ENCODE results near the gene ING1. TPM values are rescaled to one million over a fixed set of nuclear protein-coding genes. Genes with fewer than 3 reads are reported as not detected.

ING1 gene
- total RNA-seq, 2 donors from 2014 or later = 23.2 to 23.6 TPM

DNA sequence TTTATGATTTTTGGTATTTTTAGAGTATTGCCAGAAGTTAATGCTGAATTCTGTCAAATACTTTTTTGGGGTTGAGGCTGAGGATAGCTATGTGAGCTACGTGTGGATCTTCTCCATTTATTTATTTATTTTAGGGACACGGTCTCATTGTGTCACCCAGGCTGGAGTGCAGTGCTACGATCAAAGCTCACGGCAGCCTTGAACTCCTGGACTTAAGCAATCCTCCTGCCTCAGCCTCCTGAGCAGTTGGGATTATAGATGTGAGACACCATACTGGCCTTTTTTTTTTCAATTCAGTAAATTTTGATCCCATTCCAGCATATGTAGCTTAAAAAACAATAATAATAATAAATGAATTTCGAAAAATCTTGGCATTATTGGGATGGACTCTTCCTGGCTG is 21.1 kb downstream of the ING1 start:
- H3K4me1 Mint-ChIP-seq = no peaks in the 10 kb centered on the region
- H3K36me3 ChIP-seq (ENCODE audit: control insufficient read depth, insufficient read depth, low read length) = no peaks in the 10 kb centered on the region
- H3K36me3 Mint-ChIP-seq (ENCODE audit: low read depth) = peaks cover 9% of the 10 kb centered on the region
- DNase-seq = no peak
- H3K4me3 Mint-ChIP-seq = no peak overlapping the region
- H3K27ac Mint-ChIP-seq = no peak overlapping the region
- peaks cover 11% of the 10 kb centered on the region for H3K4me1 ChIP-seq (ENCODE audit: control insufficient read depth, insufficient read depth, low read length)
- H3K27ac ChIP-seq (ENCODE audit: low read depth, low read length) = no peak overlapping the region
- no peaks in the 10 kb centered on the region for H3K27me3 Mint-ChIP-seq (ENCODE audit: insufficient read depth)
- H3K9me3 Mint-ChIP-seq = peaks cover 22% of the 10 kb centered on the region
- H3K4me3 ChIP-seq (ENCODE audit: low read length) = no peak overlapping the region
- H3K9ac ChIP-seq (ENCODE audit: extremely low read depth, low read length, poor library complexity, severe bottlenecking) = no peak overlapping the region
- 97 to 100% methylated on average over 3 to 5 of the region's 5 CpGs for WGBS, 2 experiments (ENCODE audit: insufficient coverage in 1 of 2, insufficient read length in 1 of 2)
- H3K27me3 ChIP-seq (ENCODE audit: control insufficient read depth, insufficient read depth, low read length, poor library complexity, severe bottlenecking) = no peaks in the 10 kb centered on the region
- peaks cover 11% of the 10 kb centered on the region for H3K9me3 ChIP-seq (ENCODE audit: control insufficient read depth, low read length)
- TF ChIP-seq, protein P1, sequence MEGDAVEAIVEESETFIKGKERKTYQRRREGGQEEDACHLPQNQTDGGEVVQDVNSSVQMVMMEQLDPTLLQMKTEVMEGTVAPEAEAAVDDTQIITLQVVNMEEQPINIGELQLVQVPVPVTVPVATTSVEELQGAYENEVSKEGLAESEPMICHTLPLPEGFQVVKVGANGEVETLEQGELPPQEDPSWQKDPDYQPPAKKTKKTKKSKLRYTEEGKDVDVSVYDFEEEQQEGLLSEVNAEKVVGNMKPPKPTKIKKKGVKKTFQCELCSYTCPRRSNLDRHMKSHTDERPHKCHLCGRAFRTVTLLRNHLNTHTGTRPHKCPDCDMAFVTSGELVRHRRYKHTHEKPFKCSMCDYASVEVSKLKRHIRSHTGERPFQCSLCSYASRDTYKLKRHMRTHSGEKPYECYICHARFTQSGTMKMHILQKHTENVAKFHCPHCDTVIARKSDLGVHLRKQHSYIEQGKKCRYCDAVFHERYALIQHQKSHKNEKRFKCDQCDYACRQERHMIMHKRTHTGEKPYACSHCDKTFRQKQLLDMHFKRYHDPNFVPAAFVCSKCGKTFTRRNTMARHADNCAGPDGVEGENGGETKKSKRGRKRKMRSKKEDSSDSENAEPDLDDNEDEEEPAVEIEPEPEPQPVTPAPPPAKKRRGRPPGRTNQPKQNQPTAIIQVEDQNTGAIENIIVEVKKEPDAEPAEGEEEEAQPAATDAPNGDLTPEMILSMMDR (conservative IDR thresholded peaks at IDR 0.05) = no peak

DNA sequence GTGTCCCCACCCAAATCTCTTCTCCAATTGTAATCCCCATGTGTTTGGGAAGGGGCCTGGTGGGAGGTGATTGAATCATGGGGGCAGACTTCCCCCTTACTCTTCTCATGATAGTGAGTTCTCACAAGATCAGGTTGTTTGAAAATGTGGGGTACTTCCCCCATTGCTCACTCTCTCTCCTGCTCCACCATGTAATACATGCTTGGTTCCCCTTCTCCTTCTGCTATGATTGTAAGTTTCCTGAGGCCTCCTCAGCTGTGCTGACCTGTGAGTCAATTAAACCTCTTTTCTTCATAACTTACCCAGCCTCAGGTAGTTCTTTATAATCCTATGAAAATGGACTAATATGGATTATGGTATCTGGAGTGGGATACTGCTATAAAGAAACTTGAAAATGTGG is 24.1 kb downstream of the ING1 start:
- H3K27ac Mint-ChIP-seq = no peak overlapping the region
- Histone ChIP-seq H3K36me3 (ENCODE audit: control insufficient read depth, insufficient read depth, low read length) (no peaks in the 10 kb centered on the region), H3K27me3 (ENCODE audit: control insufficient read depth, insufficient read depth, low read length, poor library complexity, severe bottlenecking) (no peaks in the 10 kb centered on the region), H3K4me3 (ENCODE audit: low read length) (no peak overlapping the region), H3K27ac (ENCODE audit: low read depth, low read length) (no peak overlapping the region), H3K9me3 (ENCODE audit: control insufficient read depth, low read length) (peaks cover 23% of the 10 kb centered on the region), H3K4me1 (ENCODE audit: control insufficient read depth, insufficient read depth, low read length) (no peaks in the 10 kb centered on the region), H3K9ac (ENCODE audit: extremely low read depth, low read length, poor library complexity, severe bottlenecking) (no peak overlapping the region)
- TF ChIP-seq, protein P1 (conservative IDR thresholded peaks at IDR 0.05) = no peak
- H3K4me1 Mint-ChIP-seq = no peaks in the 10 kb centered on the region
- H3K36me3 Mint-ChIP-seq (ENCODE audit: low read depth) = peaks cover 9% of the 10 kb centered on the region
- peaks cover 38% of the 10 kb centered on the region for H3K9me3 Mint-ChIP-seq
- DNase-seq = no peak
- H3K27me3 Mint-ChIP-seq (ENCODE audit: insufficient read depth) = no peaks in the 10 kb centered on the region
- H3K4me3 Mint-ChIP-seq = no peak overlapping the region

DNA sequence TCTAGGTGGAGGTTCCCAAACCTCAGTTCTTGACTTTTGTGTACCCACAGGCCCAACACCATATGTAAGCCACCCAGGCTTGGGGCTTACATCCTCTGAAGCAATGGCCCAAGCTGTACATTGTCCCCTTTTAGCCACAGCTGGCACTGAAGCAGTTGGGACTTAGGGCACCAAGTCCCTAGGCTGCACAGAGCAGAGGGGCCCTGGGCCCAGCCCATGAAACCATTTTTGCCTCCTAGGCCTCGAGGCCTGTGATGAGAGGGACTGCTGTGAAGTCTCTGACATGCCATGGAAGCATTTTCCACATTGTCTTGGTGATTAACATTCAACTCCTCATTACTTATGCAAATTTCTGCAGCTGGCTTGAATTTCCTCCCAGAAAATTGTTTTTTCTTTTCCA is 30.2 kb downstream of the ING1 start:
- Histone ChIP-seq H3K4me1 (ENCODE audit: control insufficient read depth, insufficient read depth, low read length) (no peaks in the 10 kb centered on the region), H3K36me3 (ENCODE audit: control insufficient read depth, insufficient read depth, low read length) (no peaks in the 10 kb centered on the region), H3K27me3 (ENCODE audit: control insufficient read depth, insufficient read depth, low read length, poor library complexity, severe bottlenecking) (no peaks in the 10 kb centered on the region), H3K27ac (ENCODE audit: low read depth, low read length) (no peak overlapping the region), H3K9me3 (ENCODE audit: control insufficient read depth, low read length) (peaks cover 36% of the 10 kb centered on the region), H3K9ac (ENCODE audit: extremely low read depth, low read length, poor library complexity, severe bottlenecking) (no peak overlapping the region), H3K4me3 (ENCODE audit: low read length) (no peak overlapping the region)
- TF ChIP-seq, protein P1 (conservative IDR thresholded peaks at IDR 0.05) = no peak
- DNase-seq = no peak
- Mint-ChIP-seq H3K36me3 (ENCODE audit: low read depth) (peaks cover under 1% of the 10 kb centered on the region), H3K9me3 (peaks cover 50% of the 10 kb centered on the region), H3K27ac (no peak overlapping the region), H3K27me3 (ENCODE audit: insufficient read depth) (no peaks in the 10 kb centered on the region), H3K4me1 (peaks cover 2% of the 10 kb centered on the region), H3K4me3 (no peak overlapping the region)
- WGBS, 2 experiments (ENCODE audit: insufficient coverage in 1 of 2, insufficient read length in 1 of 2) = 94 to 100% methylated on average over 1 of the region's 1 CpG
